HL-60/S4 (cell line): ENCODE data around the gene SELENOI.
"Not testable (repeated sequence)": the region's sequence is repeated elsewhere in the genome, so short reads cannot be mapped to it uniquely, and the experiment has no call there.

ENCODE experiments used
- in situ Hi-C: fragments of 300-500 bp; cut with MboI; formaldehyde crosslinking; loops from 2 replicates; pipeline ENCODE4 v1.14.3; 2022; ENCODE audit warnings: low sequenced_read_pairs

The SELENOI gene

DNA sequence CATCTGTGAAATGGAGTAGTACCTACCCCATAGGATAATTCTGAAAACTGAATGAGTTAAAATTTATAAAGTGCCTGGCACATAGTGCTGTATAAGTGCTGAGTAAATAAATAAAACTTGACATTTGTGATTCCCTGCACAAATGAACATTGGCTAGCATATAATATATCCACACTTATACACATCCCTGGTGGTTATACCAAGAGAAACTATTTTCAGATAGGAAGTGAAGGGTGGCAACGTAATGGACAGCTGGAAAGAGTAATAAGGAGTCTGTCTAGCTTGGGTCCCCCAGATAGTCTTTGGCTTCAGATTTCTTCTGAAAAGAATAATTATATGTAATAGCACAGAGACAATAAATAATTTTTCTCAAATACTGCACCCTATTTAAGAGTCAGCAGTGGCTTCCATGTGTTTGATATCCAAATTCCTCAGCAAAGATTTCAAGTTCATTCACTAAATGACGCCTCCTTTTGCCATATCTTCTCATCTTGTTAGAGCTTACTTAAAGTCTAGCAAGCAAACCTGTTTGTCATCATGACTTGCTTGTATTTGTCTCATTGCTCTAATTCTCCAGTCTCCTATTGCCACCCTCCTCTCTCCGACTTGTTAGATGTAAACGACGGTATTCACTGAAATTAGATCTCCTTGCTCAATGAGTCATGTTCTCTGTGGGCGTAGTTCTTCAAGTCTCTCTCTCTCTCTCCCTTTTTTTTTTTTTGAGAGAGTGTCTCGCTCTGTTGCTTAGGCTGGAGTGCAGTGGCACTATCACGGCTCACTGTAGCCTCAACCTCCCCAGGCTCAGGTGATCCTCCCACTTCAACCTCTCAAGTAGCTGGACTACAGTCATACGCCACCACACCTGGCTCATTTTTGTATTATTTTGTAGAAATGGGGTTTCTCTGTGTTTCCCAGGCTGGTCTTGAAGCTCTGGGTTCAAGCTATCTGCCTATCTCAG lies 9.4 kb downstream of the SELENOI start:
- in situ Hi-C loops: no loop called here

DNA sequence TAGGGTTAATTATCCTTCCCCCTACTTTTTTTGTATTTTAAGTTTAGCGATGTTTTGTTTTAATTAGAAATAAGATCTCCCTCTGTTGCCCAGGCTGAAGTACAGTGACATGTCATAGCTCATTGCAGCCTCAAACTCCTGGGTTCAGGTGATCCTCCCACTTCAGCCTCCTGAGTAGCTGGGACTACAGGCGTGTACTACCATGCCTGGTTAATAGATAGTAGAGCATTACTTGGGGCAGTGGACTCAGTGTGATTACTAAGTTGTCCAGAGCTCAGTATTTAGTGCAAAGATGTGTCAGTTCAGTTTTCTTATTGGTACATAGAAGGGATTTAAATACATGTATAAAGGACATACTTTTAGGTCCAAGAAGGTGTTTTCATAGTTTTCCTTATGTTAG lies 10.2 kb downstream of the SELENOI start:
- in situ Hi-C loops: no loop called here

DNA sequence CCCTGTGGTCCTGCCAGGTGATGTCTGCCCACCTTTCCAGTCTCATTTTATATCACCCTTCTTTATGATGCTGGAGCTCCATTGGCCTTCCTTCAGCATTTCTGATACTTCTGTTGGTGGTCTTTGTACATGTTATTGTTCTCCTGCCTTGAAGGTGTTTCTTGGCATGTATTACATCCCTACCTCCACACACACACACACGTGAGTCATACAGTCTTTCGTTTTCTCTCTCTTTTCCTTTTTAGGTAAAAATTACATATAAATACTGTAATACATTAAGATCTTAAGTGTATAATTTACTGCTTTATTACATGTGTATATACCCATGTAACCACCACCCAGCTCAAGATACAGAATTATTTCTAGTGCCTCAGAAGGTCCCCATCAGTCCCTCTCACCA lies 10.8 kb downstream of the SELENOI start:
- in situ Hi-C loops: no loop called here

DNA sequence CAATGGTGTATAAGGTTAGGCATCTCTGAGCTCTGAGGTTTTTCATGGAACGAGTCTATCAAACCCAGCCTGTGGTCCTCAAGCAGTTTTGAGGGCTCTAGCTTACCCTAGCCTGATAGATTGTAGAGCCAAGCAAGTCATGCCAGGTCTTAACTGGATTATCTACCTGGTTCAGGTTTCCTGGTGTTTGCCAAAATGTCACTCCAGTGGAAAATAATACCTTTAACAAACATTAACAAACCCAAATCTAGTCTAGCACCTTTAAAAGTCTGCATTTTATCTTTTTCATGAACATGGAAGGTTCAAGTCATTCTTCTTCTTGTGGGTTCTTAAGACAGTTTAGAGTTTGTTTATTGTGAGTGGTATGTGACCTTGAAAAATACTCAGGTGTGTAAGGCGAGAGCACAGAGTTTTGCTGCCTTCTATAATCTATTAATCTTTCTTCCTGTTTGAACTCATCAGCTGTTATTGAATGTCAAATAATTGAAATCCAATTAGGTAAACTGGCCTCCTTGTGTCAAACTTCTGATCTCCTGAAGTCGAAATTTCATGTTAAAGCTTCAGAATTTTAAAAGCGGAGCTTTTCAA lies 14.0 kb downstream of the SELENOI start:
- in situ Hi-C loops: no loop called here

DNA sequence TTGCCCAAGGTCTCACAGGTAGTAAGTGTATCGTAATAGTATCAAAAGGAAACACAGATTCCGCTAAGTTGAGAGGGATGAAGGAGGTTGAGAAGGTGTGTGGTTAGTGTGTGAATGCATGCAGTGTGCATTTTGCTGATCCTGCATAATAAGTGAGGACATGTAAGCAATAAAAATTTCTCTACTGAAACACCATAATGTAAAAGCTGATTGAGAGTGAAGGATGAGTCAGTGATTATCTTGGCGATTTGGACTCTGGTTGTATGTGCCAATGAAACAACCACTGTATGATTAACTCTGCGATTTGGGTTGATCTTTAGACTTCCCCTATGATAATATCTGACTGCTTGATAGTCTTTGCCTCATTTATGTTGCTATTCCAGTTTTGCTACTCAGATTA lies 17.4 kb downstream of the SELENOI start:
- in situ Hi-C loops: no loop called here

DNA sequence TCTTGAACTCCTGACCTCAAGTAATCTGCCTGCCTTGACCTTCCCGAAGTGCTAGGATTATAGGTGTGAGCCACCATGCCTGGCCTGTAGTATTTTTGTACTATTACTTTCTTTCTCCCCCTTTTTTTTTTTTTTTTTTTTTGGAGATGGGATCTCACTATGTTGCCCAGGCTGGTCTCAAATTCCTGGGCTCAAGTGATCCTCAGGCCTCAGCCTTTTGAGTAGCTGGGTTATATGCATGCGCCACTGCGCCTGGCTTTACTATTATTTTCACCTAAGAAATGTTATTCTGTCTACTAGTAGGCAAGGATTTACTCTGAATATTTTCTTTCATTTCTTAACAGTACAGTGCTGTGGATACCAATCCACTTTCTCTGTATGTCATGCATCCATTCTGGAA lies 18.0 kb downstream of the SELENOI start:
- in situ Hi-C loops: no loop called here

DNA sequence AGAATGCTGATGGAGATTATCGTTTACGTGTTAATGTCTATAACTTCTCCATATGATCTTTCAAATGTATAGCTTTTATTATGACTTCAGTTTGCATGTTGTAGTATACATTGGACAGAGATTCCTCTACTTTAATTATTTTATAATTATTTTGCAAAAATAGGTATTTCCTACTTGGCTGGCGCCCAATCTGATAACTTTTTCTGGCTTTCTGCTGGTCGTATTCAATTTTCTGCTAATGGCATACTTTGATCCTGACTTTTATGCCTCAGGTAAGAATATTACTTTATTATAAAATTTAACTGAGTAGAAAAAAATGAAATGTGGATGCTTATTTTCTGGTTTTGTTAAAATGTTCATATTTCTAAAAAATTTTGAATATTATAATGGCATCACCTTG lies 18.7 kb downstream of the SELENOI start:
- in situ Hi-C loops: no loop called here

DNA sequence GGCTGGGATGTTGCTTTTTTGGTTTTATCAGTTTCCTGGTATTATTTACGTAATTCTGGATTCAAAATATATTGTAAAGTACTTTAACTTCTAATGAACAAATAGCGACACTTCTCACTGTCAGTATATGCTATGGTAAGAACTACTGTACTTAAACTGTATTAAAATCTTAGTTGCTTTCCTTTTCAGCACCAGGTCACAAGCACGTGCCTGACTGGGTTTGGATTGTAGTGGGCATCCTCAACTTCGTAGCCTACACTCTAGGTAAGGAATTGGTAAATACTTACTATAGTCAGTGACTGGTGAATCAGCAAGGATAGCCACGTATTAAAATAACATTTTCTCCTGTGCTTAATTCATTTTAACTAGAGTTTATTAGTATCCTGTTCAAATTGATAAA lies 21.0 kb downstream of the SELENOI start:
- in situ Hi-C loops: no loop called here

DNA sequence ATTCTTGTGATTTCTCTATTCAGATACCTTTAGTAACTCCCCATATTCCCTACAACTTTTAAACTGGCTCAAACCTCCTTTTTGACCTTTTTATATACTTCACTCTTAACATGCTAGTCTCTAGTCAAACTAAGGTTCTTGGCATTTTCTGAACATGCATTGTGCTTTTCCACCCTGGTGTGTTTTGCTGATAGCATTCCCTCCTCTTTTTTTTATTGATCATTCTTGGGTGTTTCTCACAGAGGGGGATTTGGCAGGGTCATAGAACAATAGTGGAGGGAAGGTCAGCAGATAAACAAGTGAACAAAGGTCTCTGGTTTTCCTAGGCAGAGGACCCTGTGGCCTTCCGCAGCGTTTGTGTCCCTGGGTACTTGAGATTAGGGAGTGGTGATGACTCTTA lies 23.7 kb downstream of the SELENOI start:
- in situ Hi-C loops: not testable (repeated sequence)

DNA sequence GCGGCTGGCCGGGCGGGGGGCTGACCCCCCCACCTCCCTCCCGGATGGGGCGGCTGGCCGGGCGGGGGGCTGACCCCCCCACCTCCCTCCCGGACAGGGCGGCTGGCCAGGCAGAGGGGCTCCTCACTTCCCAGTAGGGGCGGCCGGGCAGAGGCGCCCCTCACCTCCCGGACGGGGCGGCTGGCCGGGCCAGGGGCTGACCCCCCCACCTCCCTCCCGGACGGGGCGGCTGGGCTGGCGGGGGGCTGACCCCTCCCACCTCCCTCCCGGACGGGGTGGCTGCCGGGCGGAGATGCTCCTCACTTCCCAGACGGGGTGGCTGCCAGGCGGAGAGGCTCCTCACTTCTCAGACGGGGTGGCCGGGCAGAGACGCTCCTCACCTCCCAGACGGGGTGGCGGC lies 25.0 kb downstream of the SELENOI start:
- in situ Hi-C loops: not testable (repeated sequence)

DNA sequence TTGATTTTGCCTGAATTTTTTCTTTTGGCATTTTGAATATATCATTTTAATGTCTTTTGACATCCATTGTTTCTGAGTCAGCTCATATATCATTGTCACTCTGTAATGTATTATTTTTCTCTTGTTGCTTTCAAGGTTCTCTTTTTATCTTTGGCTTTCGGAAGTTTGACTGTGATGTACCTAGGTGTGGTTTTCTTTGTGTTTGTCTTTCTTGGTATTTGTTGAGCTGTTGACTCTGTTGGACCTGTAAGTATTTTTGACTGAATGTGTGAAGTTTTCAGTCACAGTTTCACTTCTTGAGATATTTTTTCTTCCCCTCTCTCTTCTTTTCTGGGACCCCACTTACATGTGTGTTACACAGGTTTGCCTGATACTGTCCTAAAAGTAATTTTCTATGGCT lies 30.9 kb downstream of the SELENOI start:
- in situ Hi-C loops: no loop called here

DNA sequence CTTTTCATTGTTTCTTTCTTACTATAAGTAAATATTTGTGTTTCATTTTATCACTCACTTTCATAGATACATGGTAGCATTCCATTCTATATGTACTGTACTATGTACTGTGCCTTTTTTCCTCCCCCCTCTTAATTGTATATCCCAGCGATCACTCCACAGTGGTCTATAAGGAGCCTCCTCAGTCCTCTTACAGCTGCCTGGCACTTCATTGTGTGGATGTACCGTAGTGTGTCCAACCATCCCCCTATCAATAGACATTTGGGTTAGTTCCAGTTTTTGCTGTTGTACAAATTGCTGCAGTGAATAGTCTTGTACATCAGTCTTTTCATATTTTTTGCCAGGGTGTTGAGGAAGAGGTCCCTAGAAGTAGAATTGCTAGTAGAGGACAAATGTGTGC lies 34.3 kb downstream of the SELENOI start:
- in situ Hi-C loops: no loop called here

DNA sequence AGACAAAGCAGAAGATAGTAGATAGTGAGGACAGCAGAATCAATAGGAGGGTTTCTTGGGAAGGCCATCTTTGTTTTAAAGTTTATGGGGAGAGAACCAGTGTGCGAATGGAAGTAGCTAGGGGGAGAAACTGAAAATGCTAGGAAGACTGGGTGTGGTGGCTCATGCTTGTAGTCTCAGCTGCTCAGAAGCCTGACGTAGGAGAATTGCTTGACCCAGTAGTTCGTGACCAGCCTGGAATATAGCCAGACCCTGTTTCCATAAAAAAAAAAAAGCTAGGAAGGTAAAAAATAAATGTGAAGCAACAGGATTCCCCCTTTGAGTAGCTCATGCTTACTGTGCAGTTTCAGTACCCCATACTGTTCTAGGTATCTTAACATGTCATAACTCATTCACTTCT lies 36.6 kb downstream of the SELENOI start:
- in situ Hi-C loops: no loop called here

DNA sequence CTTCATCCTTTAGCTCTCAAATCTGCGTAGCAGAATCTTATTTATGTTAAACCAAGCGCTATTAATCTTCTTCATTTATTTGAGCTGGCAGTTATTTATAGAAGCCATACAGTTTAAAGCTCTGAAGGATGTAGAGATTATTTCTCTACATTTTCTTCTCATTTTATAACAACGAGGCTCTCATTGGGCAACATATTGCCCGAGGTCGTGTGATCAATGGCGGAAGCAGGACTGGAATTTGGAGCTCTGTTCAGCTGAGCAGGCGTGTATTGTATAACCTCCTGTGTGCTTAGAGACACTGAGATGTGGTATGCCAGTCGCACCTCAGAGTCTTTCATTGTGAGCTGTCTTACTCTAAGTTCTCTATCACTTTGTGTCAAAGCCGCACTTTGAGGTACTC lies 38.2 kb downstream of the SELENOI start:
- in situ Hi-C loops: no loop called here

DNA sequence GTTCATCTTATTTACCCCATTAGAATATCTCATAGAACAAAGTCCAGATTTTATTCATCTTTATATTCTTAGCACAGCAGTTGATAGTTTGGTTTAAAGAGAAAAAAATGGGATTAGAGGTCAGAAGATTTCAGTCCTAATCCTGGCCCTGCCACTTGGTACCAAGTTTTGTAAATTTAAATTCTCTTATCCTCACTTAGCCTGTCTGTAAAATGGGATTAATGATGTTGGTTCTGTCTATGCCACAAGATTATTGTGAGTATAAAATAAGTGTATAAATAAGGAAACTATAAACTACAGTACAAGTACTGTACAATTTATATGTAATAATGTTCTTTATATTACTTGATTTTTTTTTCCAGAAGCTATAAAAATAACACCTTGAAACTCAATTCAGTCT lies 38.7 kb downstream of the SELENOI start:
- in situ Hi-C loops: no loop called here

DNA sequence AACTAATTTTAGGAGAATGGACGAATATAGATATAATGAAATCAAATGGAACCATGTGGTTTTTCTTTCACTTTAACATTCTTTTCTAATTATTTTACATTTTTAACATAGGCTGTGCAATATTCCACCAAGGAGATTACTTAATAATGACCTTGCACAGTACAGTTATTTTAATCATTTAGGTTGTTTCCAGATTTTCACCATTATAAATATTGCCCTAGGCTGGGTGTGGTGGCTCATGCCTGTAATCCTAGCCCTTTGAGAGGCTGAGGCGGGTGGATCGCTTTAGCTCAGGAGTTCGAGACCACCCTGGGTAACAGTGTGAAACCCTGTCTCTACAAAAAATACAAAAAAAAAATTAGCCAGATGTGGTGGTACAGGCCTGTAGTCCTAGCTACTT lies 41.2 kb downstream of the SELENOI start:
- in situ Hi-C loops: no loop called here

DNA sequence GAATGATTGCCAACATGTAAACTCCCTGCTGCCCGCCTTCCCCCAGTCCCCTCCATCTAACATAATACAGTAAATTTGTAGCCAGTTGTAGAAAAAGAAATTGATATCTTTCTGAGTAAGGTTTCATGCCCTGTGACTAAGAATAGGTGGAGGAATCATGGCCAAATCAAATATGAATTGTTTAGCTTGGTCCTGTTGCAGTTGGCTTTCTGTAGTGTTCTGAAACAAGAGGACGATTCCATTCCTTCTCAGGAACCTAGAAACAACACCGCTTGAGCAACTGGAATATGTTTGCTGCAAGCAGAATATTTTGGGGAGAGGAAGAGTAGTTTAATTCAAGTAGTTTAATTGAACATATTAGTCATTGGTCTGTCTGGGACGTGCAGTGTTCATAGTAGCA lies 48.8 kb downstream of the SELENOI start:
- in situ Hi-C loops: no loop called here

DNA sequence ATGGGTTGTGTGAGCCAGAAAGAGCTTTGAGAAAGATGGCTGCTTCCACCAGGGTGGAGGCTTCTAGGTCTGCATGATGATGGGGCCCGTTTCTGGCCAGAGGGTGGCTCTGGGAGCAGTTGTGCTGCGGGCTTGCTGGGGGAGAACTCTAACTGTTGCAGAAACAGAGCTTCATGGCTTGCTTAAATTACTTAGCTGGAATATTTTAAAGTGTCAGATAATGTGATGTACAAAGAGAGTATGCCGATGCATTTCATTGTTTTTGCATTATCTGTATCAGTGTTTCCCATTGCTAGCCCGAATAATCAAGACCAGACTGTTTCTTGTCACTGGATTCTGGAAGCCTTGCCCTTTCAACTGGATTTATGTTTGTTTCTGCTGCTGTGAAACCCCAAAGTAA lies 49.5 kb downstream of the SELENOI start:
- in situ Hi-C loops: no loop called here

DNA sequence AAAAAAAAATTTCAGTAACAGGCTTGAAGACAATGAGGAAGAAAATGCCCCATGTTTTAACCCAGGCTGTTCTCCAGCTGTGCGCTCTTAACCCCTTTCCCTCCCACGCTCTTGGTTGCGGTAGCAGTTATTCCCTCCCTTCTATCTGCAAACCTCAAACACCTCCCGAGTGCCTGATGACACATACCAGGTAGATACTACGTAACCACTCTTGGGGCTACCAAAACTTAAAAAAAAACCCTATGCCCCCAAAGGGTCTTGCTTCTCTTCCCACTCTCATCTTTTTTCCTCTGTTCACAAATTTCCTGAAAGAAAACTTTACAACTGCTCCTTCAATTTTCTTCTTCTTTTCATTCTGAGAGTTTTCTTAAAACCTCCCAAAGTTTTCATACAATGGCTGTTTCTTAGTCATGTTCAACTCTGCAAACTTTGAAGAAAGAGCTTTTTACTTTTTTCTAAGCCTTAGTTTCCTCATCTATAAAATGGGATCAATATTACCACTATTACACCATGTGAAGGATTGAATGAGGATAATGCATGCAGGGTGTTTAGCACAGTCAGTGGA lies 50.9 kb downstream of the SELENOI start:
- in situ Hi-C loops: no loop called here

DNA sequence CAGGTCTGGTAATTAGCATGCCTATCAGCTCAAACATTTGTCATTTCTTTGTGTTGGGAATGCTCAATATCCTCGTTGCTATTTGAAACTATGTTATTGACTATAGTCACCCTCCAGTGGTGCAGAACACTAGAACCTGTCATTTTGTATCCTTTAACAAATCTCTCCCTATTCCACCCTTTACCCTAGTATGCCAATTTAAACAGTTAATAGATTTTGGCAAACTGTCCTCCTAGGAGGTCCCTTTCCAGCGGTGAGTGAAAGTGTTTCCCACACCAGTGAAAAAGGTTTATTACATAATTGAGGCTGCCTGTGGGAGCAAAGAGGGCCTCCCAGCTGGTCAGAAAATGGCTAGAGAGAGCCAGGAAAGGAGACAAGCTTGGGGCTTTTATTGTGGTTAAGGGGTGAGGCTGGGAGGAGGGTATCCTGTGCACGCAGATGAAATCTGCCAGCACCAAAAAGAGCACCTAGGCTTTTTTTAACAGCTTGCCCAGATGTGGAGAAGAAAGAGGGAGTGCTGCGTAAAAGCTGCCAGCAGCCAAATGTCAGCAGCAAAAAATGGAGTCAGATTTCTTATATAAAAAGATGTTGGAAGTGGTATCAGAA lies 53.9 kb downstream of the SELENOI start:
- in situ Hi-C loops: no loop called here

DNA sequence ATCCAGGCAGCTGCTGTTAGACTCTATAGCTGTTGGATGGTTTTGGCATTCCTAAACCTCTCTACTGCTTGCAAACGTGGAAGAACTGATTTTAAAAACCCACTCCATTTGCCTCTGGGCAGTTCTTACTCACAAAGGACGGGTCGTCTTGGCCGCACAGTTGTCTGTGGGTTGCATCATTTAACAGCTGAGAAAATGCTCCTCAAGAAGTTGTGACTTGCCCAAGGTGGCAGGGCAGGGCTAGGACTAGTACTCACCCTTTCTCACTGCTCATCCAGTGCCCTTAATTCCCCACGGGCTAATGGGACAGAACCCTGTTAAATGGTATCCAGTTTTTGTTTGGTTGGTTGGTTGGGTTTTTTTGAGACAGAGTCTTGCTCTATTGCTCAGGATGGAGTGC lies 54.8 kb downstream of the SELENOI start:
- in situ Hi-C loops: no loop called here
